ENCODE data around the gene ARF4. TPM values are rescaled to one million over a fixed set of nuclear protein-coding genes. Genes with fewer than 3 reads are reported as not detected.

Gene ARF4
- total RNA-seq, 1 experiment from 2014 or later, result 117 TPM

DNA sequence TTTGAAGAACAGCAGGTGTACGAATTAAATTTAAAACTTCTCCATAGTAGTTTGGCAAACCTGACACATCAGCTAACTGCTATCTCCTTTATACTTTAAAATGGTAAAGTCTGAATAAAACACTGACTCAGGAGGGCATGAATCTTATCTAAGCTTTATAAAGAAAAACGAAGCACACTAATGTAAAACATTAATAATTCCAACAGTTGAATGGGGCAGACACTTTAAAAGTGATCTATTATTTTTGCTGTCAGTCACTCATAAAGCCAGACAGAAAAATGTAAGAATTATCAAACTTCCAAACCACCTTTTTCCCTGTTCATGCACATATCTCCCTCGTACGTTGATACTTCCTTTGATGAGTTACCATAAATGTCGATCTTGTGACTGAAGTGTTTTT lies 2.6 kb downstream of the ARF4 start (continued):
- TF ChIP-seq, protein P1, sequence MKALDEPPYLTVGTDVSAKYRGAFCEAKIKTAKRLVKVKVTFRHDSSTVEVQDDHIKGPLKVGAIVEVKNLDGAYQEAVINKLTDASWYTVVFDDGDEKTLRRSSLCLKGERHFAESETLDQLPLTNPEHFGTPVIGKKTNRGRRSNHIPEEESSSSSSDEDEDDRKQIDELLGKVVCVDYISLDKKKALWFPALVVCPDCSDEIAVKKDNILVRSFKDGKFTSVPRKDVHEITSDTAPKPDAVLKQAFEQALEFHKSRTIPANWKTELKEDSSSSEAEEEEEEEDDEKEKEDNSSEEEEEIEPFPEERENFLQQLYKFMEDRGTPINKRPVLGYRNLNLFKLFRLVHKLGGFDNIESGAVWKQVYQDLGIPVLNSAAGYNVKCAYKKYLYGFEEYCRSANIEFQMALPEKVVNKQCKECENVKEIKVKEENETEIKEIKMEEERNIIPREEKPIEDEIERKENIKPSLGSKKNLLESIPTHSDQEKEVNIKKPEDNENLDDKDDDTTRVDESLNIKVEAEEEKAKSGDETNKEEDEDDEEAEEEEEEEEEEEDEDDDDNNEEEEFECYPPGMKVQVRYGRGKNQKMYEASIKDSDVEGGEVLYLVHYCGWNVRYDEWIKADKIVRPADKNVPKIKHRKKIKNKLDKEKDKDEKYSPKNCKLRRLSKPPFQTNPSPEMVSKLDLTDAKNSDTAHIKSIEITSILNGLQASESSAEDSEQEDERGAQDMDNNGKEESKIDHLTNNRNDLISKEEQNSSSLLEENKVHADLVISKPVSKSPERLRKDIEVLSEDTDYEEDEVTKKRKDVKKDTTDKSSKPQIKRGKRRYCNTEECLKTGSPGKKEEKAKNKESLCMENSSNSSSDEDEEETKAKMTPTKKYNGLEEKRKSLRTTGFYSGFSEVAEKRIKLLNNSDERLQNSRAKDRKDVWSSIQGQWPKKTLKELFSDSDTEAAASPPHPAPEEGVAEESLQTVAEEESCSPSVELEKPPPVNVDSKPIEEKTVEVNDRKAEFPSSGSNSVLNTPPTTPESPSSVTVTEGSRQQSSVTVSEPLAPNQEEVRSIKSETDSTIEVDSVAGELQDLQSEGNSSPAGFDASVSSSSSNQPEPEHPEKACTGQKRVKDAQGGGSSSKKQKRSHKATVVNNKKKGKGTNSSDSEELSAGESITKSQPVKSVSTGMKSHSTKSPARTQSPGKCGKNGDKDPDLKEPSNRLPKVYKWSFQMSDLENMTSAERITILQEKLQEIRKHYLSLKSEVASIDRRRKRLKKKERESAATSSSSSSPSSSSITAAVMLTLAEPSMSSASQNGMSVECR (CRISPR knock-in tag; IDR thresholded peaks at IDR 0.05; ENCODE audit: borderline replicate concordance), result no peak
- TF ChIP-seq, protein P2, sequence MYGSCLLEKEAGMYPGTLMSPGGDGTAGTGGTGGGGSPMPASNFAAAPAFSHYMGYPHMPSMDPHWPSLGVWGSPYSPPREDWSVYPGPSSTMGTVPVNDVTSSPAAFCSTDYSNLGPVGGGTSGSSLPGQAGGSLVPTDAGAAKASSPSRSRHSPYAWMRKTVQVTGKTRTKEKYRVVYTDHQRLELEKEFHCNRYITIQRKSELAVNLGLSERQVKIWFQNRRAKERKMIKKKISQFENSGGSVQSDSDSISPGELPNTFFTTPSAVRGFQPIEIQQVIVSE (CRISPR knock-in tag; IDR thresholded peaks at IDR 0.05; ENCODE audit: borderline replicate concordance), result no peak
- no peak for TF ChIP-seq ZNF416 (CRISPR knock-in tag; IDR thresholded peaks at IDR 0.05)
- TF ChIP-seq RELA (CRISPR knock-in tag; IDR thresholded peaks at IDR 0.05; ENCODE audit: borderline replicate concordance), result no peak
- TF ChIP-seq ZNF219 (CRISPR knock-in tag; IDR thresholded peaks at IDR 0.05; ENCODE audit: borderline replicate concordance), result no peak
- no peak for TF ChIP-seq FOXP1 (CRISPR knock-in tag; IDR thresholded peaks at IDR 0.05; ENCODE audit: borderline replicate concordance)
- TF ChIP-seq, protein P3, sequence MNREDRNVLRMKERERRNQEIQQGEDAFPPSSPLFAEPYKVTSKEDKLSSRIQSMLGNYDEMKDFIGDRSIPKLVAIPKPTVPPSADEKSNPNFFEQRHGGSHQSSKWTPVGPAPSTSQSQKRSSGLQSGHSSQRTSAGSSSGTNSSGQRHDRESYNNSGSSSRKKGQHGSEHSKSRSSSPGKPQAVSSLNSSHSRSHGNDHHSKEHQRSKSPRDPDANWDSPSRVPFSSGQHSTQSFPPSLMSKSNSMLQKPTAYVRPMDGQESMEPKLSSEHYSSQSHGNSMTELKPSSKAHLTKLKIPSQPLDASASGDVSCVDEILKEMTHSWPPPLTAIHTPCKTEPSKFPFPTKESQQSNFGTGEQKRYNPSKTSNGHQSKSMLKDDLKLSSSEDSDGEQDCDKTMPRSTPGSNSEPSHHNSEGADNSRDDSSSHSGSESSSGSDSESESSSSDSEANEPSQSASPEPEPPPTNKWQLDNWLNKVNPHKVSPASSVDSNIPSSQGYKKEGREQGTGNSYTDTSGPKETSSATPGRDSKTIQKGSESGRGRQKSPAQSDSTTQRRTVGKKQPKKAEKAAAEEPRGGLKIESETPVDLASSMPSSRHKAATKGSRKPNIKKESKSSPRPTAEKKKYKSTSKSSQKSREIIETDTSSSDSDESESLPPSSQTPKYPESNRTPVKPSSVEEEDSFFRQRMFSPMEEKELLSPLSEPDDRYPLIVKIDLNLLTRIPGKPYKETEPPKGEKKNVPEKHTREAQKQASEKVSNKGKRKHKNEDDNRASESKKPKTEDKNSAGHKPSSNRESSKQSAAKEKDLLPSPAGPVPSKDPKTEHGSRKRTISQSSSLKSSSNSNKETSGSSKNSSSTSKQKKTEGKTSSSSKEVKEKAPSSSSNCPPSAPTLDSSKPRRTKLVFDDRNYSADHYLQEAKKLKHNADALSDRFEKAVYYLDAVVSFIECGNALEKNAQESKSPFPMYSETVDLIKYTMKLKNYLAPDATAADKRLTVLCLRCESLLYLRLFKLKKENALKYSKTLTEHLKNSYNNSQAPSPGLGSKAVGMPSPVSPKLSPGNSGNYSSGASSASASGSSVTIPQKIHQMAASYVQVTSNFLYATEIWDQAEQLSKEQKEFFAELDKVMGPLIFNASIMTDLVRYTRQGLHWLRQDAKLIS (CRISPR knock-in tag; IDR thresholded peaks at IDR 0.05; ENCODE audit: borderline replicate concordance), result no peak
- no peak for TF ChIP-seq ETV6 (CRISPR knock-in tag; IDR thresholded peaks at IDR 0.05)

DNA sequence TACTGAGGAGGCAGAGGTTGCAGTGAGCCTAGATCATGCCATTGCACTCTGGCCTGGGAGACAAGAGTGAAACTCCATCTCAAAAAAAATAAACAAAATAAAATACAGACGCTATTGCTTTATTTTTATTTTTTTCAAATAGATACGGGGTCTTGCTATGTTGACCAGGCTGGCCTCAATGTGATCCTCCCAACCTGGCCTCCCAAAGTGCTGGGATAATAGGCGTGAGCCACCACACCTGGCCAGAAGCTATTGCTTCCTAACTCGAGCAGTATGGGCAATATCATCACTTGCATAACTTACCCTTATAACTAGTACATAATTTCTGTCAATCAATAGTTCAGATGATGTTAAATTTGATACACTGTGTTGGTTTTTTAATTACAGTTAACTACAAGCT lies 3.0 kb downstream of the ARF4 start:
- ChIA-PET CTCF (no interaction called here), POLR2A (no interaction called here)
- H3K36me3 Mint-ChIP-seq, result peaks cover 15% of the 10 kb centered on the region
- ATAC-seq, result no peak
- DNase-seq (ENCODE audit: low spot score), result no peak
- H3K9me3 Mint-ChIP-seq, result no peaks in the 10 kb centered on the region
- H3K4me1 Mint-ChIP-seq, result peaks cover 23% of the 10 kb centered on the region
- H3K27me3 Mint-ChIP-seq (ENCODE audit: low read depth), result no peaks in the 10 kb centered on the region
- no peak overlapping the region; the same call in 1 of the 2 replicates for H3K27ac Mint-ChIP-seq
- peak overlapping the region; percentile 99; the same call in 1 of the 2 replicates for H3K4me3 Mint-ChIP-seq
- TF ChIP-seq ZNF317 (CRISPR knock-in tag; IDR thresholded peaks at IDR 0.05; ENCODE audit: borderline replicate concordance, low read depth) (no peak), FOXK1 (CRISPR knock-in tag; IDR thresholded peaks at IDR 0.05) (no peak), ZNF232 (CRISPR knock-in tag; IDR thresholded peaks at IDR 0.05) (no peak), NR1H2 (CRISPR knock-in tag; IDR thresholded peaks at IDR 0.05) (no peak), SOX15 (CRISPR knock-in tag; IDR thresholded peaks at IDR 0.05) (no peak), TCF7 (CRISPR knock-in tag; IDR thresholded peaks at IDR 0.05; ENCODE audit: low read depth) (no peak), NFE2L1 (CRISPR knock-in tag; IDR thresholded peaks at IDR 0.05) (no peak)
- TF ChIP-seq, protein P4, sequence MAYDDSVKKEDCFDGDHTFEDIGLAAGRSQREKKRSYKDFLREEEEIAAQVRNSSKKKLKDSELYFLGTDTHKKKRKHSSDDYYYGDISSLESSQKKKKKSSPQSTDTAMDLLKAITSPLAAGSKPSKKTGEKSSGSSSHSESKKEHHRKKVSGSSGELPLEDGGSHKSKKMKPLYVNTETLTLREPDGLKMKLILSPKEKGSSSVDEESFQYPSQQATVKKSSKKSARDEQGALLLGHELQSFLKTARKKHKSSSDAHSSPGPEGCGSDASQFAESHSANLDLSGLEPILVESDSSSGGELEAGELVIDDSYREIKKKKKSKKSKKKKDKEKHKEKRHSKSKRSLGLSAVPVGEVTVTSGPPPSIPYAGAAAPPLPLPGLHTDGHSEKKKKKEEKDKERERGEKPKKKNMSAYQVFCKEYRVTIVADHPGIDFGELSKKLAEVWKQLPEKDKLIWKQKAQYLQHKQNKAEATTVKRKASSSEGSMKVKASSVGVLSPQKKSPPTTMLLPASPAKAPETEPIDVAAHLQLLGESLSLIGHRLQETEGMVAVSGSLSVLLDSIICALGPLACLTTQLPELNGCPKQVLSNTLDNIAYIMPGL (CRISPR knock-in tag; IDR thresholded peaks at IDR 0.05), result no peak
- TF ChIP-seq, protein P3 (CRISPR knock-in tag; IDR thresholded peaks at IDR 0.05; ENCODE audit: borderline replicate concordance), result no peak
- TF ChIP-seq, protein P5, sequence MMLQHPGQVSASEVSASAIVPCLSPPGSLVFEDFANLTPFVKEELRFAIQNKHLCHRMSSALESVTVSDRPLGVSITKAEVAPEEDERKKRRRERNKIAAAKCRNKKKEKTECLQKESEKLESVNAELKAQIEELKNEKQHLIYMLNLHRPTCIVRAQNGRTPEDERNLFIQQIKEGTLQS (CRISPR knock-in tag; conservative IDR thresholded peaks at IDR 0.05), result no peak
- TF ChIP-seq, protein P6, sequence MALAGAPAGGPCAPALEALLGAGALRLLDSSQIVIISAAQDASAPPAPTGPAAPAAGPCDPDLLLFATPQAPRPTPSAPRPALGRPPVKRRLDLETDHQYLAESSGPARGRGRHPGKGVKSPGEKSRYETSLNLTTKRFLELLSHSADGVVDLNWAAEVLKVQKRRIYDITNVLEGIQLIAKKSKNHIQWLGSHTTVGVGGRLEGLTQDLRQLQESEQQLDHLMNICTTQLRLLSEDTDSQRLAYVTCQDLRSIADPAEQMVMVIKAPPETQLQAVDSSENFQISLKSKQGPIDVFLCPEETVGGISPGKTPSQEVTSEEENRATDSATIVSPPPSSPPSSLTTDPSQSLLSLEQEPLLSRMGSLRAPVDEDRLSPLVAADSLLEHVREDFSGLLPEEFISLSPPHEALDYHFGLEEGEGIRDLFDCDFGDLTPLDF (CRISPR knock-in tag; IDR thresholded peaks at IDR 0.05), result no peak
- TF ChIP-seq, protein P7, sequence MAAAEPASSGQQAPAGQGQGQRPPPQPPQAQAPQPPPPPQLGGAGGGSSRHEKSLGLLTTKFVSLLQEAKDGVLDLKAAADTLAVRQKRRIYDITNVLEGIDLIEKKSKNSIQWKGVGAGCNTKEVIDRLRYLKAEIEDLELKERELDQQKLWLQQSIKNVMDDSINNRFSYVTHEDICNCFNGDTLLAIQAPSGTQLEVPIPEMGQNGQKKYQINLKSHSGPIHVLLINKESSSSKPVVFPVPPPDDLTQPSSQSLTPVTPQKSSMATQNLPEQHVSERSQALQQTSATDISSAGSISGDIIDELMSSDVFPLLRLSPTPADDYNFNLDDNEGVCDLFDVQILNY (CRISPR knock-in tag; IDR thresholded peaks at IDR 0.05), result no peak

Measured in WTC11 (cell line).